ENCODE results near the gene ZNF593. TPM values are rescaled to one million over a fixed set of nuclear protein-coding genes. Genes with fewer than 3 reads are reported as not detected.

ZNF593 gene
- total RNA-seq, 2 donors from 2014 or later: 12.8 to 30.5 TPM

GRCh38 chr1:26159743-26160039 is 10.0 kb upstream of the ZNF593 start:
- H3K9me3 ChIP-seq: no peaks in the 10 kb centered on the region
- no peak for DNase-seq (ENCODE audit: low spot score)
- TF ChIP-seq CTCF (IDR thresholded peaks at IDR 0.05): no peak
- H3K4me1 ChIP-seq: peaks cover 0 to 77% of the 10 kb centered on the region in 2 donors
- peak overlapping the region; percentile 86 to 95 for H3K27ac ChIP-seq
- no peaks in the 10 kb centered on the region for H3K27me3 ChIP-seq
- H3K36me3 ChIP-seq: no peaks in the 10 kb centered on the region
- H3K4me3 ChIP-seq: peak overlapping the region; percentile 33 to 57

- no peaks in the 10 kb centered on the region for H3K9me3 ChIP-seq
- H3K27ac ChIP-seq: peak overlapping the region; percentile 86 to 95
- no peak for DNase-seq (ENCODE audit: low spot score)
- no peaks in the 10 kb centered on the region for H3K27me3 ChIP-seq
- no peaks in the 10 kb centered on the region for H3K36me3 ChIP-seq
- TF ChIP-seq CTCF (IDR thresholded peaks at IDR 0.05): no peak
- H3K4me3 ChIP-seq: peak overlapping the region; percentile 41 to 57
- H3K4me1 ChIP-seq: peaks cover 0 to 80% of the 10 kb centered on the region in 2 donors
Measured at GRCh38 chr1:26160527-26161414, 8.9 kb upstream of the ZNF593 start.

GRCh38 chr1:26161415-26162219 is 8.1 kb upstream of the ZNF593 start:
- Histone ChIP-seq H3K27me3 (no peaks in the 10 kb centered on the region), H3K4me1 (peaks cover 0 to 71% of the 10 kb centered on the region in 2 donors), H3K4me3 (peak overlapping the region; percentile 41 to 57), H3K36me3 (no peaks in the 10 kb centered on the region), H3K27ac (peak overlapping the region; percentile 86 to 95), H3K9me3 (no peaks in the 10 kb centered on the region)
- TF ChIP-seq CTCF (IDR thresholded peaks at IDR 0.05): peak in 1 of 2 donors; percentile 41
- DNase-seq (ENCODE audit: low spot score): no peak

- H3K27ac ChIP-seq: peak overlapping the region; percentile 86 to 95
- H3K4me1 ChIP-seq: peaks cover 0 to 65% of the 10 kb centered on the region in 2 donors
Measured at GRCh38 chr1:26162220-26162709, 7.4 kb upstream of the ZNF593 start.

GRCh38 chr1:26163684-26164035 is 6.0 kb upstream of the ZNF593 start:
- no peak for TF ChIP-seq CTCF (IDR thresholded peaks at IDR 0.05)
- Histone ChIP-seq H3K9me3 (no peaks in the 10 kb centered on the region), H3K4me3 (peak overlapping the region in 1 of 2 donors; percentile 55), H3K4me1 (peaks cover 0 to 51% of the 10 kb centered on the region in 2 donors), H3K27ac (peak overlapping the region; percentile 63 to 77), H3K27me3 (no peaks in the 10 kb centered on the region), H3K36me3 (no peaks in the 10 kb centered on the region)
- DNase-seq (ENCODE audit: low spot score): no peak

More at GRCh38 chr1:26162220-26162709, 7.4 kb upstream of the ZNF593 start:
- no peak for DNase-seq (ENCODE audit: low spot score)
- H3K36me3 ChIP-seq: no peaks in the 10 kb centered on the region
- no peak for TF ChIP-seq CTCF (IDR thresholded peaks at IDR 0.05)
- no peaks in the 10 kb centered on the region for H3K27me3 ChIP-seq
- H3K9me3 ChIP-seq: no peaks in the 10 kb centered on the region
- peak overlapping the region; percentile 41 to 57 for H3K4me3 ChIP-seq
